Measurements from ENCODE around the gene FAM89A. TPM values are rescaled to one million over a fixed set of nuclear protein-coding genes. Genes with fewer than 3 reads are reported as not detected.

FAM89A gene
- total and polyA plus RNA-seq, 2 donors (not counting 1 experiment from before 2014, with no cell fraction given): 3.2 to 6.1 TPM

DNA sequence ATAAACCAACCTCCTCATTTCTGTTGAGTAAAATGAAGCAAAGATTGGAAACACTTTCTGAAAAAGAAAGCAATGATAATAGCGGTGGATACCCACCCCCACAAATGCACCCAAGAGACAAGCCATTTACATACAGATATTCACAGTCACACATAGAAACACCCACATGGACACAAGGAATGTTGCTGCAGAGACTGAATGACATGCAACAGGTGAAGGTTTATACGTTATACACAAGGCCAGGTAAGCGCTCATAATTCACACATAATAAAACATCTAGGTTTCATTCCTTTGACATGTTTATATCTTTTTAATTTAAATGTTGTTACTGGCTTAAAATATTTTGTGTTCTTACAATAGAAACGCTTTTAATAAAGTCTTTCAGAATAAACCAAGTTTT is 39.9 kb downstream of the FAM89A start:
- no peaks in the 10 kb centered on the region for H3K27me3 Mint-ChIP-seq
- Histone ChIP-seq H3K27ac (ENCODE audit: low read length in 2 of 2) (no peak overlapping the region), H2AFZ (ENCODE audit: insufficient read depth, low read depth, low read length, poor library complexity, severe bottlenecking) (no peak overlapping the region), H3K4me1 (ENCODE audit: control insufficient read depth in 2 of 2, insufficient read depth in 2 of 2, low read length in 2 of 2) (no peaks in the 10 kb centered on the region), H3K27me3 (replicated peaks in 1 of 4; ENCODE audit: control extremely low read depth in 1 of 4, control insufficient read depth in 3 of 4, insufficient read depth in 4 of 4, low read length in 3 of 4) (no peaks in the 10 kb centered on the region), H3K9me3 (ENCODE audit: control extremely low read depth in 1 of 3, control insufficient read depth in 2 of 3, insufficient read depth in 1 of 3, low read length in 2 of 3) (peaks cover 0 to 12% (median 11%) of the 10 kb centered on the region in 3 donors), H4K20me1 (ENCODE audit: control insufficient read depth, insufficient read depth, low read length, poor library complexity, severe bottlenecking) (no peaks in the 10 kb centered on the region), H3K4me3 (ENCODE audit: control extremely low read depth in 1 of 5, extremely low read depth in 1 of 5, insufficient read depth in 1 of 5, low read depth in 2 of 5, low read length in 4 of 5) (no peak overlapping the region), H3K4me2 (replicated peaks; ENCODE audit: low read depth, low read length, poor library complexity, severe bottlenecking) (no peak overlapping the region), H3K79me2 (ENCODE audit: control insufficient read depth, insufficient read depth, low read length) (no peaks in the 10 kb centered on the region), H3K9ac (ENCODE audit: low read length) (no peak overlapping the region), H3K36me3 (replicated peaks in 1 of 2; ENCODE audit: control extremely low read depth in 1 of 2, control insufficient read depth in 1 of 2, extremely low read depth in 1 of 2, insufficient read depth in 2 of 2, low read length in 1 of 2) (peaks cover 2 to 56% of the 10 kb centered on the region in 2 experiments)
- intact Hi-C loops (cut with micrococcal nuclease): no loop called here
- no peak for DNase-seq
- ATAC-seq (ENCODE audit: low read depth): no peak
- peaks cover 21% of the 10 kb centered on the region for H3K9me3 Mint-ChIP-seq (ENCODE audit: insufficient read depth)
- H3K4me3 Mint-ChIP-seq: no peak overlapping the region
- no peaks in the 10 kb centered on the region for H3K4me1 Mint-ChIP-seq
- CTCF ChIA-PET: no interaction called here
- WGBS (ENCODE audit: insufficient coverage): 83% methylated on average over 1 of the region's 4 CpGs
- POLR2A ChIA-PET: no interaction called here
- TF ChIP-seq EZH2 (IDR thresholded peaks at IDR 0.05; ENCODE audit: borderline replicate concordance, insufficient read depth, low read depth, low read length, poor library complexity, severe bottlenecking): no peak
- TF ChIP-seq, protein P1, sequence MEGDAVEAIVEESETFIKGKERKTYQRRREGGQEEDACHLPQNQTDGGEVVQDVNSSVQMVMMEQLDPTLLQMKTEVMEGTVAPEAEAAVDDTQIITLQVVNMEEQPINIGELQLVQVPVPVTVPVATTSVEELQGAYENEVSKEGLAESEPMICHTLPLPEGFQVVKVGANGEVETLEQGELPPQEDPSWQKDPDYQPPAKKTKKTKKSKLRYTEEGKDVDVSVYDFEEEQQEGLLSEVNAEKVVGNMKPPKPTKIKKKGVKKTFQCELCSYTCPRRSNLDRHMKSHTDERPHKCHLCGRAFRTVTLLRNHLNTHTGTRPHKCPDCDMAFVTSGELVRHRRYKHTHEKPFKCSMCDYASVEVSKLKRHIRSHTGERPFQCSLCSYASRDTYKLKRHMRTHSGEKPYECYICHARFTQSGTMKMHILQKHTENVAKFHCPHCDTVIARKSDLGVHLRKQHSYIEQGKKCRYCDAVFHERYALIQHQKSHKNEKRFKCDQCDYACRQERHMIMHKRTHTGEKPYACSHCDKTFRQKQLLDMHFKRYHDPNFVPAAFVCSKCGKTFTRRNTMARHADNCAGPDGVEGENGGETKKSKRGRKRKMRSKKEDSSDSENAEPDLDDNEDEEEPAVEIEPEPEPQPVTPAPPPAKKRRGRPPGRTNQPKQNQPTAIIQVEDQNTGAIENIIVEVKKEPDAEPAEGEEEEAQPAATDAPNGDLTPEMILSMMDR (IDR thresholded peaks at IDR 0.05): no peak
- H3K27ac Mint-ChIP-seq: no peak overlapping the region

DNA sequence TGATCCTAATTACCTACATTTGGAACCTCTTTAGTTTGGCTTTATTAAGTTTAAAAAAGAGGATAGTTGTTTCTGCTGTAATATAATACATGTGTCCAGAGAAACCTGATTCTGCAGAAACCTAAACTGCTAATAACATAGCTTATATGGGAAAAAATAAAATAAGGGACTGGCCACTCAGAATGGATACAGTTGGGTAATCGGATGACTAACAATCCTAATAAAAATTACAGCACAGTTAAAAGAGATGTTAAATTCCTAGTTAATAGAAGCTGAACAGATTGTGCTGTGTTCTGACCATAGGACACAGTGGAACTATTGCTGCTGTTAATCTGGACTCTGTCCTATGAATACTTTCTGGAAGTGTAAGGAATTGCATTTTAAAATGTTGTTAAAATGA is 45.2 kb downstream of the FAM89A start:
- CTCF ChIA-PET: interaction anchor here (0.7 to 1.3 kb wide), 2 partner anchors 79 to 97 kb away, joined by 3 read pairs; no protein-coding TSS in a partner anchor
- Histone ChIP-seq H2AFZ (ENCODE audit: insufficient read depth, low read depth, low read length, poor library complexity, severe bottlenecking) (no peak overlapping the region), H3K27me3 (replicated peaks in 1 of 4; ENCODE audit: control extremely low read depth in 1 of 4, control insufficient read depth in 3 of 4, insufficient read depth in 4 of 4, low read length in 3 of 4) (no peaks in the 10 kb centered on the region), H4K20me1 (ENCODE audit: control insufficient read depth, insufficient read depth, low read length, poor library complexity, severe bottlenecking) (no peaks in the 10 kb centered on the region), H3K27ac (ENCODE audit: low read length in 2 of 2) (no peak overlapping the region), H3K4me2 (replicated peaks; ENCODE audit: low read depth, low read length, poor library complexity, severe bottlenecking) (no peak overlapping the region), H3K79me2 (ENCODE audit: control insufficient read depth, insufficient read depth, low read length) (peaks cover 14% of the 10 kb centered on the region), H3K4me3 (ENCODE audit: control extremely low read depth in 1 of 5, extremely low read depth in 1 of 5, insufficient read depth in 1 of 5, low read depth in 2 of 5, low read length in 4 of 5) (no peak overlapping the region), H3K9ac (ENCODE audit: low read length) (no peak overlapping the region), H3K4me1 (ENCODE audit: control insufficient read depth in 2 of 2, insufficient read depth in 2 of 2, low read length in 2 of 2) (no peaks in the 10 kb centered on the region), H3K9me3 (ENCODE audit: control extremely low read depth in 1 of 3, control insufficient read depth in 2 of 3, insufficient read depth in 1 of 3, low read length in 2 of 3) (no peaks in the 10 kb centered on the region), H3K36me3 (replicated peaks in 1 of 2; ENCODE audit: control extremely low read depth in 1 of 2, control insufficient read depth in 1 of 2, extremely low read depth in 1 of 2, insufficient read depth in 2 of 2, low read length in 1 of 2) (peaks cover 3 to 65% of the 10 kb centered on the region in 2 experiments)
- no peaks in the 10 kb centered on the region for H3K9me3 Mint-ChIP-seq (ENCODE audit: insufficient read depth)
- H3K27me3 Mint-ChIP-seq: no peaks in the 10 kb centered on the region
- TF ChIP-seq EZH2 (IDR thresholded peaks at IDR 0.05; ENCODE audit: borderline replicate concordance, insufficient read depth, low read depth, low read length, poor library complexity, severe bottlenecking): no peak
- TF ChIP-seq, protein P1 (IDR thresholded peaks at IDR 0.05): no peak
- POLR2A ChIA-PET: no interaction called here
- WGBS (ENCODE audit: insufficient coverage): no CpG with 5 or more reads among the region's 1 CpG
- no peak overlapping the region for H3K27ac Mint-ChIP-seq
- intact Hi-C loops (cut with micrococcal nuclease): no loop called here
- H3K4me1 Mint-ChIP-seq: no peaks in the 10 kb centered on the region
- no peak for ATAC-seq (ENCODE audit: low read depth)
- DNase-seq: no peak
- no peak overlapping the region for H3K4me3 Mint-ChIP-seq

Measured in B cell (primary cell).